Colonic mucosa (tissue), 4 donors: Measurements from ENCODE around the gene ANKS1B. TPM values are rescaled to one million over a fixed set of nuclear protein-coding genes. Genes with fewer than 3 reads are reported as not detected.

Experiments used
- DNase-seq: peaks from one replicate; pipeline ENCODE4 v3.0.0-alpha.2; 2020
- H3K27ac ChIP-seq: fragments of 200-600 bp; one replicate; pipeline ENCODE4 v1.8.0; 2021
- H3K27me3 ChIP-seq: fragments of 200-600 bp; one replicate; pipeline ENCODE4 v1.8.0; 2021
- H3K36me3 ChIP-seq: fragments of 200-600 bp; one replicate; pipeline ENCODE4 v1.8.0; 2021
- H3K4me1 ChIP-seq: fragments of 200-600 bp; one replicate; pipeline ENCODE4 v1.8.0; 2021; ENCODE audit warnings: mild to moderate bottlenecking
- H3K4me3 ChIP-seq: fragments of 200-600 bp; one replicate; pipeline ENCODE4 v1.8.0; 2021
- H3K9ac ChIP-seq, 2 donors: one replicate each; pipeline ENCODE4 v1.7.0; 2013; ENCODE audit warnings: control low read depth in 2 of 2, low read depth in 2 of 2, low read length in 2 of 2
- H3K9me3 ChIP-seq: fragments of 200-600 bp; one replicate; pipeline ENCODE4 v1.8.0; 2021
- intact Hi-C: fragments of 100-400 bp; cut with DNase I; formaldehyde crosslinking; loops from one replicate; pipeline ENCODE4 v1.14.1; 2022
- total RNA-seq, 2 donors: library from RNA; stranded (reverse); fragmentation: NEBNext Ultra II Directional in 1 of 2; extraction: Animal tissue kit (Norgen Biotek cat#: 25700) in 1 of 2; gene quantifications; one replicate each; pipeline ENCODE4 v1.2.1, GENCODE V29; 2021
- TF ChIP-seq, protein P1 (sequence below): fragments of 200-600 bp; IDR thresholded peaks from one replicate; pipeline ENCODE4 v1.8.0; 2022; ENCODE audit warnings: antibody characterized with exemption, mild to moderate bottlenecking
- donor health status: healthy.
- donor health status: DM: no; HTN: no; CAD: no.
- donor health status: DM: no; HTN: no; CAD: no.

The ANKS1B gene
- total RNA-seq, 2 donors from 2014 or later: 1.7 to 3.3 TPM

DNA sequence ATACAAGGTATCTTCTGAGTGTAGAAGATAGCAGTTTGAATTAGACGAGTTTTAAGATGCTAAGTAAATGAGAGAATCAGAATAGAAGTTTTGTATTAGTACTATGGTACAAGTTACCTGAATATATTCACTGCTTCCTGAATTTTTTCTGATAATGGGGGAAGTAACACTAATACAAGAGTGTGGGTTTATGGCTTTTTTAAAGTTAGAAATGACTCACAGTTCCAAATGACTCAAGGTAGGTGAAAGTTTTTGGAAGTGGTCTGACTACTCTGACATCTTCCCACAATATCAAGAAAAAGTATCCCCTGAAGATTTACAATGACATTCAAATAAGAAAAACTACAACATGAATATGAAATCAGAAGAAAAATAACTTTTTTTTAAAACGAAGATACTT lies 460.9 kb downstream of the ANKS1B start:
- DNase-seq: no peak
- no peaks in the 10 kb centered on the region for H3K4me1 ChIP-seq
- intact Hi-C loops: no loop called here
- H3K9ac ChIP-seq: no peak overlapping the region
- no peak overlapping the region for H3K4me3 ChIP-seq
- TF ChIP-seq, protein P1, sequence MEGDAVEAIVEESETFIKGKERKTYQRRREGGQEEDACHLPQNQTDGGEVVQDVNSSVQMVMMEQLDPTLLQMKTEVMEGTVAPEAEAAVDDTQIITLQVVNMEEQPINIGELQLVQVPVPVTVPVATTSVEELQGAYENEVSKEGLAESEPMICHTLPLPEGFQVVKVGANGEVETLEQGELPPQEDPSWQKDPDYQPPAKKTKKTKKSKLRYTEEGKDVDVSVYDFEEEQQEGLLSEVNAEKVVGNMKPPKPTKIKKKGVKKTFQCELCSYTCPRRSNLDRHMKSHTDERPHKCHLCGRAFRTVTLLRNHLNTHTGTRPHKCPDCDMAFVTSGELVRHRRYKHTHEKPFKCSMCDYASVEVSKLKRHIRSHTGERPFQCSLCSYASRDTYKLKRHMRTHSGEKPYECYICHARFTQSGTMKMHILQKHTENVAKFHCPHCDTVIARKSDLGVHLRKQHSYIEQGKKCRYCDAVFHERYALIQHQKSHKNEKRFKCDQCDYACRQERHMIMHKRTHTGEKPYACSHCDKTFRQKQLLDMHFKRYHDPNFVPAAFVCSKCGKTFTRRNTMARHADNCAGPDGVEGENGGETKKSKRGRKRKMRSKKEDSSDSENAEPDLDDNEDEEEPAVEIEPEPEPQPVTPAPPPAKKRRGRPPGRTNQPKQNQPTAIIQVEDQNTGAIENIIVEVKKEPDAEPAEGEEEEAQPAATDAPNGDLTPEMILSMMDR: no peak
- H3K36me3 ChIP-seq: no peaks in the 10 kb centered on the region
- H3K9me3 ChIP-seq: no peaks in the 10 kb centered on the region
- H3K27ac ChIP-seq: no peak overlapping the region
- H3K27me3 ChIP-seq: no peaks in the 10 kb centered on the region

DNA sequence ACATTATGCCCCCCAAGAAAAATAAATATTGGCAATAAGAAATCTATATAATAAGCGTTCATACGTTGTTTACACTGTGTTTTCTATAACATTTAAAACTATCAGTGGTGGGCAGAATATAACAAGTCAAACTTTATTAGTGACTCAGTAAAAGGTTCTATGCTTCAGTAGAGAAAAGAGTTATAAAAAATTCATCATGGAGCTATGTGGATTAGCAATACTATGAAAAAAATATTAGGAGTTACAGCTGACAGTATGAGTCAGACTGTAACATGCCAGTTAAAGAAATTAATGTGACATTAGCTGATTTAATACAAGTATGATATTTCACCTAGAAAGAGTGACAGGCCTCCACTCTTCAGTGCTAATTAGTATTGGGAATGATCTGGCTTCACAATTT lies 462.3 kb downstream of the ANKS1B start:
- no peak overlapping the region for H3K9ac ChIP-seq
- no peaks in the 10 kb centered on the region for H3K9me3 ChIP-seq
- DNase-seq: no peak
- no peaks in the 10 kb centered on the region for H3K36me3 ChIP-seq
- no peaks in the 10 kb centered on the region for H3K27me3 ChIP-seq
- H3K27ac ChIP-seq: no peak overlapping the region
- TF ChIP-seq, protein P1: no peak
- intact Hi-C loops: no loop called here
- no peaks in the 10 kb centered on the region for H3K4me1 ChIP-seq
- H3K4me3 ChIP-seq: no peak overlapping the region

DNA sequence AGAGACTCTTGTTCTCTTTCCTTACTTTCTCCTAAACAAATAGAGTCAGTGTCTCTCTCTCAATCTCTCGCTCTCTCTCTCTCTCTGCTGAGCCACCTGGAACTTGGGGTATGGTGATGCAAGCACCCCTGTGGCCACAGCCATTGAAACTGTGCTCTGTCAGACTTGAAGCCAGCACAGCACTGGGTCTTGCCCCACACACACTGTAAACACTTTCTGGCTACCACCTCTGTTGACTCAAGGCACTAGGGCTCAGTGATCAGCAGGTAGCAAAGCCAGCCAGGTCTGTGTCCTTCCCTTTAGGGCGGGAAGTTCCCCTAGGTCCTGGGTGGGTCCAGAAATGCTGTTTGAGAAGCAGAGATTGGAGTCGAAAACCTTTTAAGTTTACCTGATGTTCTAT lies 463.1 kb downstream of the ANKS1B start:
- Histone ChIP-seq H3K27me3 (no peaks in the 10 kb centered on the region), H3K9me3 (no peaks in the 10 kb centered on the region), H3K4me3 (no peak overlapping the region), H3K9ac (no peak overlapping the region), H3K4me1 (no peaks in the 10 kb centered on the region), H3K36me3 (no peaks in the 10 kb centered on the region), H3K27ac (no peak overlapping the region)
- DNase-seq: no peak
- TF ChIP-seq, protein P1: no peak
- intact Hi-C loops: no loop called here

DNA sequence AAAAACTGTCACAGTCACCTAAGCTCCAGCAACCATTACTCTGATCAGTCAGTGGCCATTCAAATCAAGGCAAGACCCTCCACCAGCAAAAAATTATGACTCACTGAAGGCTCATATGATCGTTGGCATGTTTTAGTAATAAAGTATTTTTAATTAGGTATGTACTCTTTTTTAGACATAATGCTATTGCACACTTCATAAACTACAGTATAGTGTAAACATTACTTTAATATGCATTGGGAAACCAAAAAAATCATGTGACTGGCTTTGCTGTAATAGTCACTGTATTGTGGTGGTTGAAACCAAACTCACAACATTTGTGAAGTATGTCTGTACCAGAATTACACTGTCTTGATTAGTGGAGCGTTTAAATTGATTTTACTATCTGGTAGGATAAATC lies 471.7 kb downstream of the ANKS1B start:
- intact Hi-C loops: no loop called here
- Histone ChIP-seq H3K4me3 (no peak overlapping the region), H3K9ac (no peak overlapping the region), H3K9me3 (no peaks in the 10 kb centered on the region), H3K4me1 (no peaks in the 10 kb centered on the region), H3K27me3 (no peaks in the 10 kb centered on the region), H3K27ac (no peak overlapping the region), H3K36me3 (no peaks in the 10 kb centered on the region)
- DNase-seq: no peak
- TF ChIP-seq, protein P1: no peak

DNA sequence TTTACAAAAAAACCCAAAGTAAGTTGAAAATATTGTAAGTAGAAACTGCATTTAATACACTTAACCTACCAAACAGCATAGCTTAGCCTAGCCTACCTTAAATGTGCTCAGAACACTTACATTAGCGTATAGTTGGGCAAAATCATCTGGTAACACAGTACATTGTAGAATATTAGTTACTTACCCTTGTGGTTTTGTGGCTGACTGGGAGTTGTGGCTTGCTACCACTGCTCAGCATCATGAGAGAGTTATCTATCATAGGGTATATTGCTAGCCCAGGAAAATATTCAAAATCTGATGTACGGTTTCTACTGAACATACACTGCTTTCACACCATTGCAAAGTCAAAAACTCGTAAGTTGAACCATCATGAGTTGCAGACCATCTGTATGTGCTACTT lies 478.9 kb downstream of the ANKS1B start:
- intact Hi-C loops: no loop called here
- TF ChIP-seq, protein P1: no peak
- Histone ChIP-seq H3K36me3 (no peaks in the 10 kb centered on the region), H3K27me3 (no peaks in the 10 kb centered on the region), H3K4me1 (no peaks in the 10 kb centered on the region), H3K4me3 (no peak overlapping the region), H3K9me3 (no peaks in the 10 kb centered on the region), H3K9ac (no peak overlapping the region), H3K27ac (no peak overlapping the region)
- no peak for DNase-seq

DNA sequence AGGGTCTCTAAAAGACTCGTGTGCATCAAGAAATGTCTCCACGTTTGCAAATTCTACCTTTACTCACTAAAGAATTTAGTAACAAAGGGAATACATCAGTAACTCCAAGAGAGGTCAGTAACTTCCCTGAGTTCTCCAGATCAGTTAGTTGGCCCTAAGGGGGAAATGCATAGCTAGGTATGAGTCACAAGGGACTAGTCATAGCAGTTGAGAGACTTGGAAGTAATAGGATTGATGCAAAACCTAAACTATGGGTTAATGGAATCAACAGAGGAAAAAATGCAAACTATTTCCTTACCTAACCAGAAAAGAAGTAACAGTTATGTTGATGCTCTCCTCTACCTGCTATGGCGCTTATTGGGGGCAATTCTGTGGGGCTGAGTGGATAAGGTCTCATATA lies 486.0 kb downstream of the ANKS1B start:
- no peak overlapping the region for H3K9ac ChIP-seq
- H3K36me3 ChIP-seq: no peaks in the 10 kb centered on the region
- H3K27me3 ChIP-seq: no peaks in the 10 kb centered on the region
- intact Hi-C loops: no loop called here
- TF ChIP-seq, protein P1: no peak
- DNase-seq: no peak
- H3K9me3 ChIP-seq: no peaks in the 10 kb centered on the region
- no peaks in the 10 kb centered on the region for H3K4me1 ChIP-seq
- no peak overlapping the region for H3K4me3 ChIP-seq
- H3K27ac ChIP-seq: no peak overlapping the region
